H9 (cell line): ENCODE measurements around the gene SLC4A7. TPM values are rescaled to one million over a fixed set of nuclear protein-coding genes. Genes with fewer than 3 reads are reported as not detected.

Experiments
- DNase-seq: peaks from one replicate; pipeline ENCODE4 v3.0.0-alpha.2; 2017
- H2AFZ ChIP-seq: one replicate; pipeline ENCODE4 v1.6.1; 2013; ENCODE audit warnings: mild to moderate bottlenecking, low read length, control low read depth, moderate library complexity
- H2AK5ac ChIP-seq: 2 replicates; pipeline ENCODE4 v1.6.1; 2013; ENCODE audit warnings: low read length, control low read depth, mixed read lengths; ENCODE audit not compliant: insufficient read length
- H2BK120ac ChIP-seq: one replicate; pipeline ENCODE4 v1.6.1; 2013; ENCODE audit warnings: low read depth, mild to moderate bottlenecking, low read length, control low read depth, inconsistent platforms; ENCODE audit not compliant: poor library complexity, severe bottlenecking
- H2BK12ac ChIP-seq: 2 replicates; pipeline ENCODE4 v1.6.1; 2013; ENCODE audit warnings: low read length, control low read depth, mixed read lengths, low read depth; ENCODE audit not compliant: insufficient read length
- H2BK15ac ChIP-seq: 2 replicates; pipeline ENCODE4 v1.6.1; 2013; ENCODE audit warnings: low read depth, low read length, control low read depth
- H2BK20ac ChIP-seq: one replicate; pipeline ENCODE4 v1.6.1; 2013; ENCODE audit warnings: low read depth, mild to moderate bottlenecking, low read length, control low read depth, inconsistent platforms; ENCODE audit not compliant: poor library complexity, severe bottlenecking
- H2BK5ac ChIP-seq: 2 replicates; pipeline ENCODE4 v1.6.1; 2013; ENCODE audit warnings: low read length, control low read depth, mixed read lengths; ENCODE audit not compliant: insufficient read length
- H3K14ac ChIP-seq: 2 replicates; pipeline ENCODE4 v1.6.1; 2013; ENCODE audit warnings: low read length, control low read depth; ENCODE audit not compliant: insufficient read depth
- H3K18ac ChIP-seq: 2 replicates; pipeline ENCODE4 v1.6.1; 2013; ENCODE audit warnings: low read depth, mild to moderate bottlenecking, mixed read lengths, low read length, control low read depth; ENCODE audit not compliant: insufficient read length
- H3K23ac ChIP-seq: 2 replicates; pipeline ENCODE4 v1.6.1; 2013; ENCODE audit warnings: low read length, control low read depth, mixed read lengths, low read depth; ENCODE audit not compliant: insufficient read length
- H3K23me2 ChIP-seq: 2 replicates; pipeline ENCODE4 v1.6.1; 2013; ENCODE audit warnings: low read depth, mild to moderate bottlenecking, mixed read lengths, low read length, control low read depth; ENCODE audit not compliant: insufficient read length, poor library complexity, severe bottlenecking
- H3K27ac ChIP-seq: 2 replicates; pipeline ENCODE4 v1.5.1; 2013; ENCODE audit warnings: low read length, control low read depth, mixed read lengths, low read depth; ENCODE audit not compliant: insufficient read length
- H3K27me3 ChIP-seq: 2 replicates; pipeline ENCODE4 v1.6.1; 2013; ENCODE audit warnings: low read length, control low read depth, inconsistent platforms; ENCODE audit not compliant: insufficient read depth
- H3K4ac ChIP-seq: 2 replicates; pipeline ENCODE4 v1.6.1; 2013; ENCODE audit warnings: low read depth, mild to moderate bottlenecking, control low read depth, inconsistent platforms, low read length, moderate library complexity
- H3K4me1 ChIP-seq: 2 replicates; pipeline ENCODE4 v1.6.1; 2013; ENCODE audit warnings: low read length, control low read depth, inconsistent platforms; ENCODE audit not compliant: insufficient read depth
- H3K4me2 ChIP-seq: 2 replicates; pipeline ENCODE4 v1.6.1; 2013; ENCODE audit warnings: low read length, control low read depth, mixed read lengths; ENCODE audit not compliant: insufficient read length, insufficient read depth
- H3K56ac ChIP-seq: 2 replicates; pipeline ENCODE4 v1.6.1; 2013; ENCODE audit warnings: low read depth, mild to moderate bottlenecking, mixed read lengths, low read length, control low read depth; ENCODE audit not compliant: insufficient read length
- H3K79me1 ChIP-seq: 2 replicates; pipeline ENCODE4 v1.6.1; 2013; ENCODE audit warnings: low read depth, mild to moderate bottlenecking, moderate library complexity, low read length, control low read depth, inconsistent platforms; ENCODE audit not compliant: insufficient read depth, poor library complexity, severe bottlenecking
- H3K79me2 ChIP-seq: 2 replicates; pipeline ENCODE4 v1.6.1; 2013; ENCODE audit warnings: low read length, control low read depth, inconsistent platforms; ENCODE audit not compliant: insufficient read depth
- H3K9ac ChIP-seq: 2 replicates; pipeline ENCODE4 v1.6.1; 2013; ENCODE audit warnings: low read length, control low read depth, mixed read lengths; ENCODE audit not compliant: insufficient read length; ENCODE audit errors: extremely low read depth
- H3K9me3 ChIP-seq: one replicate; pipeline ENCODE4 v1.6.1; 2013; ENCODE audit warnings: low read depth, low read length, inconsistent platforms; ENCODE audit not compliant: control insufficient read depth
- H3T11ph ChIP-seq: one replicate; pipeline ENCODE4 v1.6.1; 2013; ENCODE audit warnings: mild to moderate bottlenecking, low read length, control low read depth, inconsistent platforms
- H4K20me1 ChIP-seq: one replicate; pipeline ENCODE4 v1.6.1; 2013; ENCODE audit not compliant: control insufficient read depth, insufficient read length, insufficient read depth
- H4K5ac ChIP-seq: 2 replicates; pipeline ENCODE4 v1.6.1; 2013; ENCODE audit warnings: low read depth, mild to moderate bottlenecking, mixed read lengths, low read length, control low read depth; ENCODE audit not compliant: insufficient read length
- H4K8ac ChIP-seq: replicated peaks from 2 replicates; pipeline ENCODE4 v1.6.1; 2013; ENCODE audit warnings: low read length, control low read depth, mixed read lengths, low read depth; ENCODE audit not compliant: insufficient read length
- H4K91ac ChIP-seq: 2 replicates; pipeline ENCODE4 v1.6.1; 2013; ENCODE audit warnings: low read depth, mild to moderate bottlenecking, moderate library complexity, mixed read lengths, low read length, control low read depth; ENCODE audit not compliant: insufficient read length
- H3K27ac Mint-ChIP-seq, 3 experiments: 2 replicates in 2 of 3; 3 replicates in 1 of 3; pipeline ENCODE4 v1.8.0; 2020 to 2021; ENCODE audit warnings: mixed read lengths in 3 of 3, mild to moderate bottlenecking in 1 of 3, moderate library complexity in 1 of 3
- H3K27me3 Mint-ChIP-seq: 2 replicates; pipeline ENCODE4 v1.8.0; 2021; ENCODE audit warnings: low read depth, mild to moderate bottlenecking, moderate library complexity, mixed read lengths
- H3K36me3 Mint-ChIP-seq, 3 experiments: 2 replicates in 2 of 3; 3 replicates in 1 of 3; pipeline ENCODE4 v1.8.0; 2020 to 2021; ENCODE audit warnings: low read depth in 3 of 3, mixed read lengths in 3 of 3; ENCODE audit not compliant: insufficient read depth in 1 of 3
- H3K4me1 Mint-ChIP-seq, 2 experiments: 2 replicates each; pipeline ENCODE4 v1.8.0; 2020; ENCODE audit warnings: mixed read lengths in 2 of 2
- H3K4me3 Mint-ChIP-seq, 2 experiments: 2 replicates in 1 of 2; 3 replicates in 1 of 2; pipeline ENCODE4 v1.8.0; 2020 to 2021; ENCODE audit warnings: mild to moderate bottlenecking in 2 of 2, mixed read lengths in 2 of 2, moderate library complexity in 1 of 2
- H3K9me3 Mint-ChIP-seq, 2 experiments: 2 replicates in 1 of 2; 3 replicates in 1 of 2; pipeline ENCODE4 v1.8.0; 2020; ENCODE audit warnings: mild to moderate bottlenecking in 2 of 2, mixed read lengths in 2 of 2, moderate library complexity in 1 of 2
- CTCF ChIP-seq: fragments of 200-600 bp; sonication (generic); conservative IDR thresholded peaks from 3 replicates; pipeline ENCODE4 v1.8.0; 2021; ENCODE audit warnings: antibody characterized with exemption, mild to moderate bottlenecking
- WGBS: extraction: QIAGEN DNeasy Blood & Tissue Kit; methylation state at CpG from one replicate; pipeline ENCODE4 v1.1.7; 2013; ENCODE audit warnings: missing lambda C conversion rate, low lambda C conversion rate, mixed read lengths; ENCODE audit not compliant: insufficient read length; ENCODE audit errors: extremely low coverage; 5-methylcytosine and 5-hydroxymethylcytosine counted together
- total RNA-seq: library from RNA; stranded (reverse); gene quantifications from 2 replicates; pipeline ENCODE4 v1.2.1, GENCODE V29; 2021

The SLC4A7 gene
- total RNA-seq, 1 experiment from 2014 or later, result 46.1 TPM

GRCh38 chr3:27486336-27486735, 2.2 kb upstream of the SLC4A7 start:
- TF ChIP-seq CTCF, result no peak
- H4K20me1 ChIP-seq, result no peaks in the 10 kb centered on the region
- no peak overlapping the region for H3K9ac ChIP-seq
- H2BK15ac ChIP-seq, result no peak overlapping the region
- H3K9me3 ChIP-seq, result no peaks in the 10 kb centered on the region
- peaks cover 16% of the 10 kb centered on the region; the same call in 1 of the 2 replicates for H3K79me2 ChIP-seq
- no peak overlapping the region for H3K27ac ChIP-seq
- H2AK5ac ChIP-seq, result no peak overlapping the region
- no peak overlapping the region for H2AFZ ChIP-seq
- H3K56ac ChIP-seq, result no peak overlapping the region
- H3K79me1 ChIP-seq, result no peaks in the 10 kb centered on the region
- Mint-ChIP-seq H3K36me3 (peaks cover 0 to 12% (median 3%) of the 10 kb centered on the region in 3 experiments; a peak in 4 of 7 replicates), H3K9me3 (no peaks in the 10 kb centered on the region), H3K27ac (no peak overlapping the region), H3K4me1 (peaks cover 15% of the 10 kb centered on the region in 2 experiments), H3K4me3 (no peak overlapping the region; a peak in 1 of 5 replicates), H3K27me3 (peaks cover 4% of the 10 kb centered on the region; the same call in 1 of the 2 replicates)
- H3K4me2 ChIP-seq, result no peak overlapping the region
- H2BK5ac ChIP-seq, result no peak overlapping the region
- H2BK20ac ChIP-seq, result no peak overlapping the region
- no peak overlapping the region for H4K91ac ChIP-seq
- H3K4me1 ChIP-seq, result no peaks in the 10 kb centered on the region
- H3K23me2 ChIP-seq, result peaks cover 4% of the 10 kb centered on the region
- H3T11ph ChIP-seq, result no peak overlapping the region
- DNase-seq, result no peak
- H4K5ac ChIP-seq, result no peak overlapping the region
- H3K23ac ChIP-seq, result no peak overlapping the region
- no peak overlapping the region for H3K14ac ChIP-seq
- no peak overlapping the region for H4K8ac ChIP-seq
- whole genome bisulfite sequencing, result no CpG with 5 or more reads among the region's 7 CpGs
- no peak overlapping the region for H2BK120ac ChIP-seq
- no peak overlapping the region for H3K18ac ChIP-seq
- H3K27me3 ChIP-seq, result no peaks in the 10 kb centered on the region
- no peak overlapping the region for H3K4ac ChIP-seq
- no peak overlapping the region for H2BK12ac ChIP-seq
